Stimulated activated CD8-positive, alpha-beta memory T cell treated with anti-CD3 and anti-CD28 coated beads, Interleukin-15, amount 100 ng/mL, for 4 hours (primary cell): ENCODE results near the gene BACH2.
"Not testable (repeated sequence)": the region's sequence is repeated elsewhere in the genome, so short reads cannot be mapped to it uniquely, and the experiment has no call there.

ENCODE experiments used
- DNase-seq, 2 donors: peaks; one replicate each; pipeline ENCODE4 v3.0.0-alpha.2; 2020; ENCODE audit warnings: low read depth in 2 of 2

Gene BACH2

DNA sequence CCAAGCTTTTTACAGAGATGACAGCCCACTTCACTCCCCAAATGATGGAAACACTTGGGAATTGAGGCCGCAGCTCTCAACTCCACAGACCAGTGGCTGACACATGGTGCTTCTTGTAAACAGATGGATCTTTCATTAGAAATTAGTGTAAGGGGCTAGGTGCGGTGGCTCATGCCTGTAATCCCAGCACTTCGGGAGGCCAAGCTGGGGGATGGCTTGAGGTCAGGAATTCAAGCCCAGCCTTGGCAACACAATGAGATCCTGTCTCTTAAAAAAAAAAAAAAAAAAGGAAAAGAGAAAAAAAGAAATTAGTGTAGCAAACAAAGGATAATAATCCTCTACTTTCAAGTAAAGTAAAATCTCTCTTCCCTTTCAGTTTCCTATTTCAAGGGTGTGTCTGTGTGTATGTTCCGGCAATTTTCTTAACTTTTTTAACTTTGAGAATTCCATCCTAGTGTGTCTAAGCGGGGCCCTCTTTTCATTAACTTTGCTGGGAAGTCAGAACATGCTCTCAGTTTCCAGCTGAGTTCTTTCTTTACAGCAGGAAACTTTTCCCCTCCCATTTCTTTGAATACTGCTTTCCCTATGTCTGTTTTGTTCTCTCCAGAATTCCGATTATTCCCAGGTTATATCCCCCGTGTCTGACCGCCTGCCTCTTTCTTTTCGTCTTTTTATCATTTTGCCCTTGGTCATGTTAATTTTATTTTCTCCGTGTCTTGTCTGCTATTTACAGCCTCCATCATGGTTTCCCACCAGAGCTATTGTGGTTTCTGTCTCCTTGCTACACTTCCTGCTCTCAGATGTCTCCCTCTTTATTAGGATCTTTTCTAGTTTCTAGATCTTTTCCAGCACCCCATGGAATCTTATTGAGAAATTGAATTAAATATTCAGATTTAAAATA lies 386.4 kb downstream of the BACH2 start:
- not testable (repeated sequence) for DNase-seq

DNA sequence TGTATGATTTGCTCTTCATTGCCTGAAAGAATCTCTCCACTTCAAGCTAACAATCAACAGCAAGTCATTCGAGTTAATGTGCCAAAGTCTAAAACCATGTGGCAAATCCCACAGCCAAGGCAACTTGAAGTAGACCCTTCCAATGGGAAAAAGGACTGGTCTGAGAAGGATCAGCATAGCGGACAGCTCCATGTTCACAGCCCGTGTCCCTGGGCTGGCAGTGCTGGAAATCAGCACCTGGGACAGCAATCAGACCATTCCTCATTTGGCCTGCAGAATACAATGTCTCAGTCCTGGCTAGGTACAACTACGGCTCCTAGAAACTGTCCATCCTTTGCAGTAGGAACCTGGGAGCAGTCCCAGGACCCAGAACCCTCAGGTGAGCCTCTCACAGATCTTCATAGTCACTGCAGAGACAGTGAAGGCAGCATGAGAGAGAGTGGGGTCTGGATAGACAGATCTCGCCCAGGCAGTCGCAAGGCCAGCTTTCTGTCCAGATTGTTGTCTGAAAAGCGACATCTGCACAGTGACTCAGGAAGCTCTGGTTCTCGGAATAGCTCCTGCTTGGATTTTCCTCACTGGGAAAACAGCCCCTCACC lies 401.3 kb downstream of the BACH2 start:
- DNase-seq = no peak

DNA sequence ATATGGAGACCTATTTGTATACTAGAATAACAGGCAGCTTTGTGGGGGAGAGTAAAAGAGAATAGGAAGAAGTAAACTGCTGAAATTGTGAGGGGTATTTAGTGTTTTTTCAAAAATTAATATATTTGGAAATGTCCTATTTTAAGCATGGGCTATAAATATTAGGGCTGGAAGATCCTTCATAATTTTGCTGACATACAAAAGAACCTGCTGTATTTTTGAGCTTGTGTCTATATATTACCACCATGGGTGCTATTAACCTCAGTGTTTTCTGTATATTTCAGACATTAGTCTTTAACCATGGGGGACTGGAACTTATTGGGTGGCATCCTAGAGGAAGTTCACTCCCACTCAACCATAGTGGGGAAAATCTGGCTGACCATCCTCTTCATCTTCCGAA lies 402.5 kb downstream of the BACH2 start, which contains the start of gene GJA10:
GJA10 (plus strand) TSS at position 301 of the 400 bp plus-strand sequence; CDS start at position 301, 0 bp downstream.
- no peak for DNase-seq

DNA sequence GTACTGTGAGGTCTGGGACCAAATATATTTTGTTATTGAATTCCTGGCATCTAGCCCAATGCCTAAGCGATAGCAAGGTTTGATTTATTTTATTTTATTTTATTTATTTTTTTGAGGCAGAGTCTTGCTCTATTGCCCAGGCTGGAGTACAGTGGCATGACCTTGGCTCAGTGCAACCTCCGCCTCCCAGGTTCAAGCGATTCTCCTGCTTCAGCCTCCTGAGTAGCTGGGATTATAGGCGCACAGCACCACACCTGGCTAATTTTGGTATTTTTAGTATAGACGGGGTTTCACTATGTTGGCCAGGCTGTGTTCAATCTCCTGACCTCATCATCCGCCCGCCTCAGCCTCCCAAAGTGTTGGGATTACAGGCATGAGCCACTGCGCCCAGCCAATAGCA lies 404.1 kb downstream of the BACH2 start:
- DNase-seq = not testable (repeated sequence)

DNA sequence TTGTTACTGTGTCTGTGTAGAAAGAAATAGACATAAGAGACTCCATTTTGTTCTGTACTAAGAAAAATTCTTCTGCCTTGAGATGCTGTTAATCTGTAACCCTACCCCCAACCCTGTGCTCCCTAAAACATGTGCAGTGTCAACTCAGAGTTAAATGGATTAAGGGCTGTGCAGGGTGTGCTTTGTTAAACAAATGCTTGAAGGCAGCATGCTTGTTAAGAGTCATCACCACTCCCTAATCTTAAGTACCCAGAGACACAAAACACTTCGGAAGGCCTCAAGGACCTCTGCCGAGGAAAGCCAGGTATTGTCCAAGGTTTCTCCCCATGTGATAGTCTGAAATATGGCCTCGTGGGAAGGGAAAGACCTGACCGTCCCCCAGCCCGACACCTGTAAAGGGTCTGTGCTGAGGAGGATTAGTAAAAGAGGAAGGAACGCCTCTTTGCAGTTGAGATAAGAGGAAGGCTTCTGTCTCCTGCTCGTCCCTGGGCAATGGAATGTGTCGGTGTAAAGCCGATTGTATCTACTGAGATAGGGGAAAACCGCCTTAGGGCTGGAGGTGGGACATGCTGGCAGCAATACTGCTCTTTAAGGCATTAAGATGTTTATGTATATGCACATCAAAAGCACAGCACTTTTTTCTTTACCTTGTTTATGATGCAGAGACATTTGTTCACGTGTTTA lies 405.7 kb downstream of the BACH2 start:
- not testable (repeated sequence) for DNase-seq

DNA sequence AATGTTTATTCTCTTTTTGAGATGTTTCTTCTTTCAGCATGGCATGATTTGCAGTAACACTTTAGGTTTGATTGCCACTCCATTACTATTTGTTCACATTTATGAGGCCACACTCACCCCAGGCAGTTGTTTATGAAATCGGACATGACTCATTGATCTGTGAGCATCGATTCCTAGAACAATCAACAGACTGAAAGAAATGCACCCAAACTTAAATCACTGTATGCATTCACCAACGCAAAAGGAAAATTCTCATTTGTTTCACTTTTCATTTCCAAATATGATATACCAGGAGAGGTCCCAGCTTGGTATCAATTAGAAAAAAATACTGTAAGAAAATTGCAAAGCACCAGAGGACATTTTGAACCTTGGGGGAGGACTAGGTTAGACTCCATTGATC lies 407.8 kb downstream of the BACH2 start:
- DNase-seq = no peak

DNA sequence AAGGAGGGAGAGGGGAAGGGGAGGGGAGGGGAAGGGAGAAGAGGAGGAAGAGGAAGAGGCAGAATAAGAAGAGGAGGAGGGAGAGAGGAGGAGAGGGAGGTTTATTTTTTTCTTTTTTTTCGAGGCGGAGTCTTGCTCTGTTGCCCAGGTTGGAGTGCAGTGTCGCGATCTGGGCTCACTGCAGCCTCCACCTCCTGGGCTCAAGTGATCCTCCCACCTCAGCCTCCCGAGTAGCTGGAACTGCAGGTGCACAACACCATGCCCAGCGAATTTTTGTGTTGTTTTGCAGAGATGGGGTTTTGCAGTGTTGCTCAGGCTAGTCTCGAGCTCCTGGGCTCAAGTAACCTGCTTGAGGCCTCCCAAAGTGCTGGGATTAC lies 408.5 kb downstream of the BACH2 start:
- DNase-seq = no peak

DNA sequence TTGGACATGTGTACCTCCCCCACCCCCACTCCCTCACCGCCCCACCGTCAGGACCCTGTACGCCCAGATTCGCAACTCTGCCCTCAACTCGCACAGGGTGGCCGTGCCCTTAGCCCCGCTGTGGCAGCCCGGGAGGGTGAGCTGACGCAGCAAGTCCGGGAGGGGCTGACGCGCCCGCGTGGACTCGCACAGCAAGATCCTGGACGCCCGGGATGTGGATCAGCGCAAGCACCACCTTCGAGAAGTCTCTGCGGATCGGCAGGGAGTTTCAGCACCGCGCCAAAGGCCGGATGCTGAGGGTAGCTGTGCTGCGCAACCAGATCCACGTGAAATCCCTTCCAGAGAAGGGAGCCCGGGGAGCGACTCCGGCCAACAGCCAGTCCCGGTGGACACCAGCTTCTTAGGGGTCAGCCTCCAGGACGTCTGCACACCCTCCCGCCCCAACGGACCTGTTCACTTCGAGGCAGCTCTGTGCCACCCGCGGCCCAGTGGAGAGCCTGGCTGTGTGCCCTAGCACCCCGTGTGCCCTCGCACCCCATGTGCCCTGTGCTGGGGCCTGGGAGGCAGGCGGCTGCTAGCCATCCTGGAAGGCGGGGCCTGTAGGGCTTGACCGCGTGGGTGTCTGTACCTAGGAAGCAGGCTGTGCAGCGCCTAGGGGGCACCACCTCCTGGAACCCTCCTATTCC lies 409.0 kb downstream of the BACH2 start:
- no peak for DNase-seq

DNA sequence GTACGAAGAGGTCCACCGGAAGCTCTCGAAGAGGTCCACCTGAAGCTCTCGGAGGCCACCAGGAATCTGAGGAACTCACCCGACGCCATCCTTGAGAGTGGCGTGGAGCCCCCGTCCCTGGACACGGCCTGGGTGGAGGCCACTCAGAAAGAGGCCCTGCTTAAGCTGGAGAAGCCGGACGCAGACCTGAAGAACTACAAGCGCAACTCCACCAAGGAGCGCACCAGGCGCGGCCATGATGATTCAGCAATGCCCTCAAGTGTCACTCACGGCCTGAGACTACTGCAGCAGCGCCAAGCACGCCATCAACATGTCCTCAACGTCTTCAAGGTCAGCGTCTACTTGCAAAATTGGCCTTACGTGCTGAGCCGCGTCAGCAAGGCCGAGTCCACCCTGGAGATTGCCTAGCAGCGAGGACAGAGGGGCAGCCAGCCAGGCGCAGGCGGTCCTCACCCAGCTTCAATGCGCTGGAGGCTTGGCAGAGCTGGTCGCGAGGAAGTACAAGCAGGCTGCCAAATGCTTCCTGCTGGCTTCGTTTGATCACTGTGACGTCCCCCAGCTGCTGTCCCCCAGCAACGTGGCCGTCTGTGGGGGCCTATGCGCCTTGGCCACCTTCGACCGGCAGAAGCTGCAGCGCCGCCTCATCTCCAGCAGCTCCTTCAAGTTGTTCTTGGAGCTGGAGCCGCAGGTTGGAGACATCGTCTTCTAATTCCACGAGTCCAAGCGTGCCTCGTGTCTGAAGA lies 410.1 kb downstream of the BACH2 start:
- DNase-seq = no peak
